ENCODE data around the gene COA7.
A peak's percentile ranks its signal among the peaks of the same experiment; 100 is the strongest.

DNA sequence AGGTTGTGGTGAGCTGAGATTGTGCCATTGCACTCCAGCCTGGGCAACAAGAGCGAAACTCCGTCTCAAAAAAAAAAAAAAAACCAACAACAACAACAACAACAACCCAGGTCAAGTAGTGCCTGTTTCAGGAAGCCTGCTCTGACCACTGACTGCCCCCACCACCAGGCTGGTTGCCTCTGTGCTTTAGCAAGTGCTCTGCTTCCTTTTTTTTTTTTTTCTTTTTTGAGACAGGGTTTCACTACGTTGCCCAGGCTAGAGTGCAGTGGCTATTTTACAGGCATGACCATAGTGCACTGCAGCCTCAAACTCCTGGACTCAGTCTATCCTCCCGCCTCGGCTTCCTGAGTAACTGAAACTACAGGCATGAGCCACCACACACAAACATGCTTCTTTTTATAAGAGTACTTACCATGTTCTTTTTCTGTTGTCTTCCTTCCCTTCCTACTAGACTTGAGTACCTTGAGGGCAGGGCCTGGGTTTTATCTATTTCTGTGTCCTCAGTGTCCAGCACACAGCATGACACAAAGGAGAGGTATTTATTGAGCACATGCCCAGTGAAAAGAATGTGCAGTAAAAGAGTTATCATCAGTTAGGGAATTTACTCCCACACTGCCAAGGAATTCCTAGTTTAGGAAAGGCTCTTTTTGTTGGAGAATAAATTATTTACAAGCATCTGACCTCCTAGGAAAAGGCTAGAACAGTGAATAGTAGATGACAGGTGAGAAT, 9.9 kb upstream of the COA7 start:
- TF ChIP-seq CTCF (IDR thresholded peaks at IDR 0.05) (no peak), POLR2AphosphoS5 (IDR thresholded peaks at IDR 0.05) (peak in 2 of 3 donors; percentile 19 to 26), POLR2A (IDR thresholded peaks at IDR 0.05) (no peak)
